Skeletal muscle satellite cell (primary cell): ENCODE results near the gene PLA2G4F.
A peak's percentile ranks its signal among the peaks of the same experiment; 100 is the strongest.

Experiments used
- H3K27me3 ChIP-seq: 2 replicates; pipeline ENCODE4 v1.7.0; 2013; ENCODE audit warnings: low read length; ENCODE audit not compliant: control insufficient read depth, insufficient read depth
- H3K36me3 ChIP-seq: 2 replicates; pipeline ENCODE4 v1.7.0; 2013; ENCODE audit warnings: mild to moderate bottlenecking, control low read depth, low read length; ENCODE audit not compliant: insufficient read depth
- H3K4me1 ChIP-seq: 2 replicates; pipeline ENCODE4 v1.7.0; 2013; ENCODE audit warnings: low read length; ENCODE audit not compliant: control insufficient read depth, insufficient read depth
- H3K4me2 ChIP-seq: 2 replicates; pipeline ENCODE4 v1.7.0; 2013; ENCODE audit warnings: mild to moderate bottlenecking, low read length
- H3K4me3 ChIP-seq: 2 replicates; pipeline ENCODE4 v1.7.0; 2013; ENCODE audit warnings: low read length
- H3K9ac ChIP-seq: 2 replicates; pipeline ENCODE4 v1.7.0; 2013; ENCODE audit warnings: mild to moderate bottlenecking, low read depth, low read length, moderate library complexity
- H3K9me3 ChIP-seq: replicated peaks from 2 replicates; pipeline ENCODE4 v1.7.0; 2013; ENCODE audit warnings: mild to moderate bottlenecking, control low read depth, low read length

The PLA2G4F gene

DNA sequence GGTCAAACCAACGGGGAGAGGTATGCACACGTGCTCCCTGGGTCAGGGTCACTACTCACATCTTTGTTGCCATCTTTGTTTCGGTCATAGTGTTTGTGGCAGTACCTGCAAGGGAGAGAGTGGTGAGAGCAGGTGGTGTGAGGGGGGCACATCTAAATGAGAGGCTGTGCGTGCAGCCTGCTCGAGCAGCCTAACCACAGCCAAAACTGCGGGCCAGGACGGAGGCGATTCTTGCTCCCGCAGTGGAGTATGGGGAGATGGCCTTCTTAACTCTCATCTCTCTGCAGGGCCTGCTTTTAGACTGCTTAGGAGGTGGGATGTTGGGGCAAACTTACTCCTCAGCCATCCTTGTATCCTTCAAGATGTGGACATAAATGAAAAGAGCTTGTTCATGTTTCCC is 6.9 kb upstream of the PLA2G4F start:
- Histone ChIP-seq H3K9me3 (no peaks in the 10 kb centered on the region), H3K36me3 (peaks cover 94% of the 10 kb centered on the region), H3K4me1 (peaks cover 8% of the 10 kb centered on the region), H3K4me2 (no peak overlapping the region), H3K27me3 (no peaks in the 10 kb centered on the region), H3K9ac (no peak overlapping the region), H3K4me3 (no peak overlapping the region)

DNA sequence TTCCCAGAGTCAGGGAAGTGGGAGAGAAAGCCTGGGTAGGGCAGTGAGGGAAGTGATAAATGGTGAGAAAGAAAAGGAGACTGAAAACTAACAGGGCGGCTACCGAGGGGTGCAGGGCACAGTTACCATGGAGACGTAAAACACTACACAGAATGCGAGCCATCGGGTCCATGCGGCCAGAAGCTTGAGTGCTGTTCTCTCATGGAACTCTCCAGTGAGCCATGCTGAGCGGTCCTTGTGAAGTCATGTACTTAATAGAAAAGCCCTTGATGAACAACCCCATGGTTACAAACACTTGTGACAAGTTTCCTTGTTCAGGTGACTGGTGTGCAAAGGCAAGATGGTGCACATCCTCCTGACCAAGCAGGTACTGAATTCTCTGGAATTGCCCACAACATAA is 3.7 kb upstream of the PLA2G4F start:
- Histone ChIP-seq H3K4me3 (no peak overlapping the region), H3K27me3 (no peaks in the 10 kb centered on the region), H3K4me1 (peaks cover 14% of the 10 kb centered on the region), H3K9me3 (no peaks in the 10 kb centered on the region), H3K9ac (no peak overlapping the region), H3K4me2 (no peak overlapping the region), H3K36me3 (peaks cover 64% of the 10 kb centered on the region)

DNA sequence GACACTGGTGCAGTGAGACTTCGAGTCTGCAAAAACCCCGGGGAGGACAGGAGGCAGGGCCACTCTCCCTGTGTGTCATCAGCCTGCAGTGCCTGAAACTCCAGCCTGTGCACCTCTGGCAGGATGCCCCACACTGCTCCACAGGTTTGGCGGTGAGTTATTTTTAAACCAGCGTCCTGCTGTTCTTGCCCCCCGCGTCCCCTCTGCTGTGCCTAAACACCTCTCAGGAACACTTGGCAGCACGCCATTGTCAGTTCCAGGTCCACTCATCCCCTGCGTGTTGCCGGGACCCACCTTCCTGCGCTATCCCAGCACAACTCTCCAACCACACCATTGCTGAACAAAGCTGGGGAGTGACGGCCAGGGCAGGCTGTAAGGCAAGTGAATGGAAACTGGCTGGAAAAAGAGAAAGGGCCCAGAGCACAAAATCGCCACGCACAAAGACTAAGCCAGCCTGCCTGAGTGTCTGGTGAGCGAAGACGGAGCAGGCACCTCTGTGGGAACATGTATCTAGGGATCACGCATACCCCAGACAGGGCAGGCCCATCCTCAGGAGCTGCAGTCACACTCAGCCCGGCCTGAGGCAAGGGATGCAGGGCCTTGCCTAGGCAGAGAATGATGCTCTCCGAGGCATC is 3.1 kb upstream of the PLA2G4F start:
- Histone ChIP-seq H3K4me2 (no peak overlapping the region), H3K4me3 (no peak overlapping the region), H3K4me1 (peaks cover 14% of the 10 kb centered on the region), H3K9me3 (no peaks in the 10 kb centered on the region), H3K36me3 (peaks cover 58% of the 10 kb centered on the region), H3K9ac (no peak overlapping the region), H3K27me3 (no peaks in the 10 kb centered on the region)

DNA sequence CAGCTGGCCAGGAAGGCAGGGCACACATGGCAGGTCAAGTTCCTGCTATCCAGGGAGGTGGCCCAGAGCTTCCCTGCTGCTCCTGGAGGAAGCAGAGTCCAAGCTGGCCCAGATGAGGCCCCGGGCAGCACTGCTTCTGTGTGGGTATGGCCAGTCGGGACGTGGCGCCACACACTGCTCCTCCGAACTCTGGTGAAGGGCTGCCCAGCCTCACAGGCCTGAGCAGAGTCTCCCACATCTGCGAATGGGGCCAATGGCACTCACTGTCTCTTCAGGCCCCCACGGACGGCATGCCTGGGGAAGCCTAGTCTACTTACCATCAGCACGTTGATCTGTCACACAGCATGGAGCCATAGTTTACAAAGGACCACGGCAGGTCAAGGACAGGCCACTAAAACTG is 2.5 kb upstream of the PLA2G4F start:
- no peak overlapping the region for H3K9ac ChIP-seq
- H3K4me1 ChIP-seq = peaks cover 14% of the 10 kb centered on the region
- no peak overlapping the region for H3K4me2 ChIP-seq
- H3K27me3 ChIP-seq = no peaks in the 10 kb centered on the region
- H3K4me3 ChIP-seq = no peak overlapping the region
- no peaks in the 10 kb centered on the region for H3K9me3 ChIP-seq
- peaks cover 52% of the 10 kb centered on the region for H3K36me3 ChIP-seq

DNA sequence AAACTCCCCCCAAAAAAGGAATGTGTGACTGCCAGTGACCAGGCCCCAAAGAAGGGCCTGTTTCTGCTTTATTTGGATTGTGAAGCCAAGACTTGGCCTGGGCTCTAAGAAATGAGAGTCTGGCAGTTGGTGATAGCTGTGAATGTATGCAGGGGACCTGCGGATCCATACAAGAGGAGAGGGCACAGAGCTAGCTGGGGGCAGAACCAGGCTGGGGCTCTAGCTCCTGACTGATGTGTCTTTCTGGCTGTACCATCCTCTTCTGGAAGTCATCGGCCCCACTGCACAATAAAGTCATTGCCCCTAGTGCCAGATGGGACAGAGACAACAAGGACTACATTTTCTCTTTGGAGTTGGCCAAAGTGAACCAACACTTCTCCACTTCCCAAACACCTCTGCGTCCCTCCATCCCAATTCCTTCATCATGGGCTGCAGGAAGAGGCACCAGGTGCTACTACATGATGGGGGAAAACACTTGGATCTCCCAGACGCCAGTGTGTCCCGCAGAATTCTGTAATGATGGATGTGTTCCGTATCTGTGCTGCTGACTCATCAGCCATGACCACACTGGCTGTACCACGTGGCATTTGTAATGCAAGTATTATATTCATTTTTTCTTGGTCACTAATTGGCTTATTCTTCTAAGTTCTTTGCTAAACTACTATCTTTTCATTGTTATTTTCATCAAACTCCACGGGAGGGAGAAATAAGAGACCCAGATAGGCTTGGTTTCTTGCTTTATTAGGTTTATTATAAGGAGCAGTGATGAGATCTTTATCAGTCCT is 1.7 kb upstream of the PLA2G4F start:
- Histone ChIP-seq H3K27me3 (no peaks in the 10 kb centered on the region), H3K4me2 (peak overlapping the region; percentile 29), H3K4me1 (peaks cover 14% of the 10 kb centered on the region), H3K4me3 (no peak overlapping the region), H3K36me3 (peaks cover 45% of the 10 kb centered on the region), H3K9me3 (no peaks in the 10 kb centered on the region), H3K9ac (no peak overlapping the region)

DNA sequence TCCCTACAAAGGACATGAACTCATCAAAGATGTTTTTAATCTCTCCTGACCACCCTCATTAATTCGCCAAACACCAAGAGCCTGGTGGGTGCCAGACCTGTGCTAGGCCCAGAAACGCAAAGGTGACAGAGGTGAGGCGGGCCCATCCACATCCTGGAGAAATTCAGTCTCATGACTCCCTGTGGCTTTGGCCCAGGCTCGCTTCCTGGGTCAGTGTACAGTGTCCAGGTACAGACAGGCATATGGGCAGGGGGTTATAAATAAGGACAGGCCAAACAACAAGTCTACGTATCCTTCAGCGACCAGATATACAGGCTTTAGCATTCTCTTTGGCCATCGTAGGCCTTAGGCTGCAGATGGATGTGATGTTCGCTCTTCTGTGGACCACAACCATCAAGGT is 945 bp upstream of the PLA2G4F start:
- Histone ChIP-seq H3K36me3 (peaks cover 37% of the 10 kb centered on the region), H3K4me3 (no peak overlapping the region), H3K4me2 (no peak overlapping the region), H3K9me3 (no peaks in the 10 kb centered on the region), H3K4me1 (peaks cover 15% of the 10 kb centered on the region), H3K9ac (no peak overlapping the region), H3K27me3 (no peaks in the 10 kb centered on the region)

DNA sequence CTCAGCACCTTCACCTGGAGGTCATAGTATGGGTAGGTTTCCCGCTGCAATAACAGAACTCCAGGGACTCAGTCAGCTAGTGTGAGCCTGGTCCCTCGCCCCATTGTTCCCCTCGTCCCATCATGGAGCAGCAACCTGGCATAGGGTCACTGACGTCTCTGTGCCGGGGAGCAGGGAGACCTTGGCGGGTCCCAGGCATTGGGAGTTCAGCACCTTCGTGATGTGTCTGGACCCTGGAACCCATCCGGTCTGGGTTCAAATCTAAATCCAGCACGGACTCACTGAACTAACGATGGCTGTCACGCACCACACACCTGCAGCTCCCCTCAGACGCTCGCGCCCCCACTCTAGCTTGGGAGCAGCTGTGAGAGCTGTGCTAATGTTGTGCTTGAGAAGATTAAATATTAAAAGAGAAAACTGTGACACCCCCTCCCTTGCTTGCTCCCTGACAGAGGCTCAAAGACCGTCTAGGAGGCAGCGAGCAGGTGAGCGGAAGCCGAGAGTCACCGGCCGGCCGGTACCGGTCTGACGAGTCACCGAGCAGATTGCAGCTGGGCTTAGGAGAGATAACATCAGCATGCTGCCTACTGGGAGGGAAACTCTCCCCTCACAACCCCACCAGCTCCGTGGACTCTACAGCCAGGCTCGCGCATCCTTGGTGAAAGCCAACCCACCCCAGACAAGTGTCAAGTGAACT is 742 bp downstream of the PLA2G4F start:
- no peaks in the 10 kb centered on the region for H3K27me3 ChIP-seq
- no peak overlapping the region for H3K4me3 ChIP-seq
- no peaks in the 10 kb centered on the region for H3K9me3 ChIP-seq
- H3K4me1 ChIP-seq = peaks cover 26% of the 10 kb centered on the region
- H3K9ac ChIP-seq = no peak overlapping the region
- peaks cover 21% of the 10 kb centered on the region for H3K36me3 ChIP-seq
- H3K4me2 ChIP-seq = no peak overlapping the region

DNA sequence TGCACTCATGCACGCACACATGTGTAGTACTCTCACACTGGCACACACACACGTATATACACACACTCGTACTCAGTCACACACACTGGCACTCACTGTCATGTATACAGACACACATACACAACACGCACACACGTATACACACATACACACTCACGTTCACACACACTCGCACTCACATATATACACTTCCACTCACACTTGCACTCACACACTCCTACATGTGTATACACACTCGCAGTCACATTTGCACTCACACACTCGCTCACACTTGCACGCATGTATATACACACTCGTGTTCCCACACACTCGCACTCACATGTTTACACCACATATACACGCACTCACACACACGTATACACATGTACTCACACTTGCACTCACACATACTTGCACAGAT is 1.5 kb downstream of the PLA2G4F start:
- Histone ChIP-seq H3K27me3 (no peaks in the 10 kb centered on the region), H3K9ac (no peak overlapping the region), H3K4me1 (peaks cover 26% of the 10 kb centered on the region), H3K9me3 (no peaks in the 10 kb centered on the region), H3K4me3 (no peak overlapping the region), H3K36me3 (peaks cover 13% of the 10 kb centered on the region), H3K4me2 (no peak overlapping the region)

DNA sequence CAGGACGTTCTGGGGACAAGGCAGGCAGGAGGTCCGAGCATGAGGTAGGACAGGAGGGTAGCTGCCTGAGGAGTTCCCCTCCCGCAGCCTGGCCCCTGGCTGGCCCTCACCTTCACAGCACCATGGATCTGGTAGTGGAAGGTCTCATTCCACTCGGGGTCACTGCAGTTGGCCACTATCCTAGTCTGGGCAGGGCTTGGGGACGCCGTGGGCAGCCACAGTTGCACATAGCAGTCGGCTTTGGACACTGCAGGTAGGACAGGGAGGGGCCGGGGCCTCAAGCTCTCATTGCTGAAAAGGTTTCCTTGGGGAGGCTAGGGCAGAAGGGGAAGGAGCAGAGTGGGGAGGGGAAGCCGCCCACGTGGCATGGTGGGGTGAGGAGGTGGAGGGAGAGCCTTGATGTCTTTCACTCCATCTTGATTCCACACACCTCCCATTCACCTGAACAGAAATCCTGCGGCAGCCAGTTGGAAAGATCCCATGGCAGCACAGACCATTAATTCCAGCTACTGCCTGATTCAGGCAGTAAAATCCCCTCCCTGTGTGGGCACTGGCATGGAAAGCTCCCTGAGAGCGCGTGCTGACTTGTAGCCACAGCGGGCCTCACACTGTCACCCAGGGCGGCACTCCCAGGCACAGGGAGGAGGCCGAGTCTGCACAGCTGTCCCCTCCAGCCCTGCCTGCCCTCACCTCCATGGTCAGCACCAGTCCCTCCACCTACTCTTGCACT is 2.1 kb downstream of the PLA2G4F start:
- Histone ChIP-seq H3K4me3 (no peak overlapping the region), H3K36me3 (peaks cover 7% of the 10 kb centered on the region), H3K9ac (no peak overlapping the region), H3K27me3 (peaks cover under 1% of the 10 kb centered on the region), H3K9me3 (no peaks in the 10 kb centered on the region), H3K4me1 (peaks cover 26% of the 10 kb centered on the region), H3K4me2 (no peak overlapping the region)

DNA sequence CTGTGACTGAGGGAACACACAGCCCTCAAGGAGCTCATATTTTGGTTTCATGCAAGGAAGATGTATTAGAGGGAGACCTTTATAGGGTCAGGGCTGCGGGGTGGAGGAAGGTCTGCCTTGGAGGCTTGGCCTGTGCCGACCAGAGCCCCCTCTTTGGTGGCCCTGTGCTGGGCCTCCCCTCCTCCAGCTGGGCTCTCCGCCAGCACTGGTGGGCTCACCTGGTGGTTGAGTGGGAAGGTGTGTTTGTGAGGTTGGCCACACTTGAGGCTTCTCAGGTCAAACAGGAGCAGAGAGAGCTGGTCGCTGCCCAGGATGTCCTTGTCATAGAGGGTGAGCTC is 2.6 kb downstream of the PLA2G4F start:
- H3K9me3 ChIP-seq = no peaks in the 10 kb centered on the region
- no peak overlapping the region for H3K4me2 ChIP-seq
- H3K4me3 ChIP-seq = no peak overlapping the region
- H3K27me3 ChIP-seq = peaks cover 5% of the 10 kb centered on the region
- H3K4me1 ChIP-seq = peaks cover 23% of the 10 kb centered on the region
- H3K9ac ChIP-seq = no peak overlapping the region
- H3K36me3 ChIP-seq = peaks cover 2% of the 10 kb centered on the region

DNA sequence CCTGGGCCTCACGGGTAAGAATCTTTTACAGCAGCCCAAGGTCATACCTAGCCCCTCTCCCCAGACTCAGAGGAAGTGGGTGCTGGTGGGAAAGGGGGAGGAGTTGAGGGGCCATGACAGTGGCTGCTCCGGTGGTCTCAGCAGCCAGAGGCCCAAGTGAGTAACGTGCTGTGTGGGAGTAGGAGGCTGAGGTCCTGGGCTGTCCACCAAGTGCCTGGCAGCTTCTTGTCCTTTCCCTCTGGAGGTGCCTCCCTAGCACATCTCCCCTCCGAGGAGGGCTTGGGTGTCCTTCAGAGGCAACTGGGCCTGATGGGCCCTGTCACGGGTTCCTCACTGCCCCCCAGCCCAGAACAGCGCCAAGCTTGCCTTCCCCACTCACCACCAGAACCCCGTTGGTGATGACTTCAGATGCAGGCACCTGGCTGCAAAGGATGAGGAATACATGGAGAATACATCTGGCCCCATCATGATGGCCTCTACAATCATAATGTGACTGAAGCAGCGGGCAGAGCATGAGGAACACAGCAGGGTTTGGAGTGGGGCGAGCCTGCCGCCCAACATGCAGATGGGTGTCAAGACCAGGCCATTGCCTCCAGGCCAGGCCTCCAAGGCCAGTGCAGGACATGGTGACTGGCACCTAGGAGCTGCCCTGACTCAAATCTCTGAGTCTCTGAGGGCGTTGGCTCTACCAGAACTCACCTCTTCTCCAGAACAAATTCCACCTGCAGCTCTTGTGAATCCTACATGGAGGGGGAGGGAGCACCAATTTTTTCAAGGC is 3.3 kb downstream of the PLA2G4F start:
- H3K9me3 ChIP-seq = no peaks in the 10 kb centered on the region
- no peak overlapping the region for H3K4me2 ChIP-seq
- H3K4me3 ChIP-seq = no peak overlapping the region
- H3K4me1 ChIP-seq = peaks cover 16% of the 10 kb centered on the region
- H3K36me3 ChIP-seq = no peaks in the 10 kb centered on the region
- no peak overlapping the region for H3K9ac ChIP-seq
- peaks cover 10% of the 10 kb centered on the region for H3K27me3 ChIP-seq
